ENCODE measurements around the gene EXOC3L1. TPM values are rescaled to one million over a fixed set of nuclear protein-coding genes. Genes with fewer than 3 reads are reported as not detected.

Gene EXOC3L1
- polyA plus RNA-seq, 2 of the 4 experiments (the other 2 are of a cell fraction), result 0.06 TPM; not detected in 1

DNA sequence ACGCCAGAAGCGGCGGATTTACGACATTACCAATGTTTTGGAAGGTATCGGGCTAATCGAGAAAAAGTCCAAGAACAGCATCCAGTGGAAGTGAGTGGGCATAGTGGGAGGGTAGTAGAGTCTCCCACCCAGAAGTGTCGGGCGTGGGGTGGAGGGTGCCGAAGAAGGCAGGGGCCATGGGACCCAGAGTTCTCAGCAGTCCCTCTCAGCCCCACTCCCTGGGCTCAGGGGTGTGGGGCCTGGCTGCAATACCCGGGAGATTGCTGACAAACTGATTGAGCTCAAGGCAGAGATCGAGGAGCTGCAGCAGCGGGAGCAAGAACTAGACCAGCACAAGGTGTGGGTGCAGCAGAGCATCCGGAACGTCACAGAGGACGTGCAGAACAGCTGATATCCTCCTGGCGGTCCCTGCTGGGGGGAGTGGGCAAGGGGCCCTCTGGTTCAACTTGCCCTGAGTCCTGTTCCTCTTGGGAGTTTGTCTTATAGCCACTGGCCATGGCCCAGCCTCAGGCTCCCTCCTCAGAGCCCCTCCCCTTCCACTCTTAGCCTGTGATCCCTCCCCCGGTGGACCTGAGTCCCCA is 2.9 kb upstream of the EXOC3L1 start:
- ATAC-seq (no peak), FAIRE-seq (no peak), DNase-seq (ENCODE audit: low read depth in 1 of 2, low spot score in 1 of 2) (no peak)
- H3K4me3 ChIP-seq, result peak overlapping the region; percentile 95
- ChIA-PET POLR2A (interaction anchor here (0.8 to 1.8 kb wide), 2 partner anchors 34 to 51 kb away, joined by 3 to 6 read pairs; partner anchors contain the start of gene TMEM208), CTCF (interaction anchor here (0.6 to 10.3 kb wide), 8 partner anchors 7 to 274 kb away, joined by 3 to 105 read pairs (median 4); no protein-coding TSS in a partner anchor)
- peaks cover 19% of the 10 kb centered on the region for H3K4me1 ChIP-seq
- H3K4me2 ChIP-seq, result peak overlapping the region; percentile 82
- no peaks in the 10 kb centered on the region for H3K9me3 ChIP-seq
- peak overlapping the region; percentile 97 for H3K27ac ChIP-seq
- TF ChIP-seq PHF8 (IDR thresholded peaks at IDR 0.05; ENCODE audit: borderline replicate concordance, low read depth) (no peak), CHD2 (IDR thresholded peaks at IDR 0.05; ENCODE audit: low read length, partially characterized antibody) (no peak), RCOR1 (IDR thresholded peaks at IDR 0.05; ENCODE audit: low read depth, low read length) (no peak)
- TF ChIP-seq, protein P1, sequence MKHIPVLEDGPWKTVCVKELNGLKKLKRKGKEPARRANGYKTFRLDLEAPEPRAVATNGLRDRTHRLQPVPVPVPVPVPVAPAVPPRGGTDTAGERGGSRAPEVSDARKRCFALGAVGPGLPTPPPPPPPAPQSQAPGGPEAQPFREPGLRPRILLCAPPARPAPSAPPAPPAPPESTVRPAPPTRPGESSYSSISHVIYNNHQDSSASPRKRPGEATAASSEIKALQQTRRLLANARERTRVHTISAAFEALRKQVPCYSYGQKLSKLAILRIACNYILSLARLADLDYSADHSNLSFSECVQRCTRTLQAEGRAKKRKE (CRISPR knock-in tag; IDR thresholded peaks at IDR 0.05; ENCODE audit: low read depth), result no peak
- TF ChIP-seq, protein P2, sequence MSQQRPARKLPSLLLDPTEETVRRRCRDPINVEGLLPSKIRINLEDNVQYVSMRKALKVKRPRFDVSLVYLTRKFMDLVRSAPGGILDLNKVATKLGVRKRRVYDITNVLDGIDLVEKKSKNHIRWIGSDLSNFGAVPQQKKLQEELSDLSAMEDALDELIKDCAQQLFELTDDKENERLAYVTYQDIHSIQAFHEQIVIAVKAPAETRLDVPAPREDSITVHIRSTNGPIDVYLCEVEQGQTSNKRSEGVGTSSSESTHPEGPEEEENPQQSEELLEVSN (IDR thresholded peaks at IDR 0.05; ENCODE audit: borderline replicate concordance, low read depth), result no peak
- TF ChIP-seq, protein P3, sequence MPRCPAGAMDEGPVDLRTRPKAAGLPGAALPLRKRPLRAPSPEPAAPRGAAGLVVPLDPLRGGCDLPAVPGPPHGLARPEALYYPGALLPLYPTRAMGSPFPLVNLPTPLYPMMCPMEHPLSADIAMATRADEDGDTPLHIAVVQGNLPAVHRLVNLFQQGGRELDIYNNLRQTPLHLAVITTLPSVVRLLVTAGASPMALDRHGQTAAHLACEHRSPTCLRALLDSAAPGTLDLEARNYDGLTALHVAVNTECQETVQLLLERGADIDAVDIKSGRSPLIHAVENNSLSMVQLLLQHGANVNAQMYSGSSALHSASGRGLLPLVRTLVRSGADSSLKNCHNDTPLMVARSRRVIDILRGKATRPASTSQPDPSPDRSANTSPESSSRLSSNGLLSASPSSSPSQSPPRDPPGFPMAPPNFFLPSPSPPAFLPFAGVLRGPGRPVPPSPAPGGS (IDR thresholded peaks at IDR 0.05), result no peak
- TF ChIP-seq, protein P4, sequence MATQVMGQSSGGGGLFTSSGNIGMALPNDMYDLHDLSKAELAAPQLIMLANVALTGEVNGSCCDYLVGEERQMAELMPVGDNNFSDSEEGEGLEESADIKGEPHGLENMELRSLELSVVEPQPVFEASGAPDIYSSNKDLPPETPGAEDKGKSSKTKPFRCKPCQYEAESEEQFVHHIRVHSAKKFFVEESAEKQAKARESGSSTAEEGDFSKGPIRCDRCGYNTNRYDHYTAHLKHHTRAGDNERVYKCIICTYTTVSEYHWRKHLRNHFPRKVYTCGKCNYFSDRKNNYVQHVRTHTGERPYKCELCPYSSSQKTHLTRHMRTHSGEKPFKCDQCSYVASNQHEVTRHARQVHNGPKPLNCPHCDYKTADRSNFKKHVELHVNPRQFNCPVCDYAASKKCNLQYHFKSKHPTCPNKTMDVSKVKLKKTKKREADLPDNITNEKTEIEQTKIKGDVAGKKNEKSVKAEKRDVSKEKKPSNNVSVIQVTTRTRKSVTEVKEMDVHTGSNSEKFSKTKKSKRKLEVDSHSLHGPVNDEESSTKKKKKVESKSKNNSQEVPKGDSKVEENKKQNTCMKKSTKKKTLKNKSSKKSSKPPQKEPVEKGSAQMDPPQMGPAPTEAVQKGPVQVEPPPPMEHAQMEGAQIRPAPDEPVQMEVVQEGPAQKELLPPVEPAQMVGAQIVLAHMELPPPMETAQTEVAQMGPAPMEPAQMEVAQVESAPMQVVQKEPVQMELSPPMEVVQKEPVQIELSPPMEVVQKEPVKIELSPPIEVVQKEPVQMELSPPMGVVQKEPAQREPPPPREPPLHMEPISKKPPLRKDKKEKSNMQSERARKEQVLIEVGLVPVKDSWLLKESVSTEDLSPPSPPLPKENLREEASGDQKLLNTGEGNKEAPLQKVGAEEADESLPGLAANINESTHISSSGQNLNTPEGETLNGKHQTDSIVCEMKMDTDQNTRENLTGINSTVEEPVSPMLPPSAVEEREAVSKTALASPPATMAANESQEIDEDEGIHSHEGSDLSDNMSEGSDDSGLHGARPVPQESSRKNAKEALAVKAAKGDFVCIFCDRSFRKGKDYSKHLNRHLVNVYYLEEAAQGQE (IDR thresholded peaks at IDR 0.05), result no peak
- 10% methylated on average over 17 of the region's 17 CpGs for WGBS (ENCODE audit: missing lambda C conversion rate)

DNA sequence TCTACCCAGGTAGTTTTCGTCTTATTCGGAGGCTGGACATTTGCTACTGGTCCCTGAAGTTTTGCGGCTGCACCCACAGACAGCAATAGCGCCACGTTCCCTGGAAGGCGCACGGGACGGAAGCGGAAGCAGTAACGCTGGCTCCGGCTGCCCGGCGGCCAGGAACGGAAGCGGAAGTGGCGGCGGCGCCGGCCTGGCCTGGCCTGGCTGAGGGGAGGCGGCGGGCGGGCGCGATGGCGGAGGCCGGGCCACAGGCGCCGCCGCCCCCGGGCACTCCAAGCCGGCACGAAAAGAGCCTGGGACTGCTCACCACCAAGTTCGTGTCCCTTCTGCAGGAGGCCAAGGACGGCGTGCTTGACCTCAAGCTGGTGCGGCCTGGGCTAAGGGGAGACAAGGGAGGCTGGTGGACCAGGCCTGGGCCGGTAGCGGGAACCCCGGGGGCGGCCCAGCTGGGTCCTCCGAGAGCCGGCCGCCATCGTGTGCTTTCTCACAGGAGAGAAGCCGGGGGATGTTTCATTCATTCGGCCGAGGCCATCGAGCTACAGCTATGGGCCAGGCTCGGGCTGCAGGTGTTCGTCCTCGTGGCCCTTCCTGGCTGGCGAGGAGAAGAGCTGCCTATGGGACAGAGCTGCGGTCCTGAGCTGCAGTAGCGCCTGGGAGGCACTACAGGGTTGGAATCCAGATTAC is 2.2 kb upstream of the EXOC3L1 start, which contains the start of gene E2F4:
Gene E2F4, plus strand, starts transcription at position 161 of the 687 bp plus-strand sequence. Its CDS starts 73 bp downstream, at position 234.
- H3K9me3 ChIP-seq, result no peaks in the 10 kb centered on the region
- DNase-seq (ENCODE audit: low read depth in 1 of 2, low spot score in 1 of 2) (peak; percentile 90 to 92), ATAC-seq (peak; percentile 96 to 98), FAIRE-seq (no peak)
- peak within 1 kb of the TSS; percentile 82 for H3K4me2 ChIP-seq
- under 1% methylated on average over 42 of the region's 54 CpGs for WGBS (ENCODE audit: missing lambda C conversion rate)
- POLR2A ChIA-PET, result interaction anchor here (0.8 to 1.8 kb wide), 2 partner anchors 35 to 52 kb away, joined by 3 to 6 read pairs; partner anchors contain the start of gene TMEM208
- H3K4me3 ChIP-seq, result peak within 1 kb of the TSS; percentile 95
- peak within 1 kb of the TSS; percentile 97 for H3K27ac ChIP-seq
- peaks cover 16% of the 10 kb centered on the region for H3K4me1 ChIP-seq
- CTCF ChIA-PET, result interaction anchor here (0.6 to 10.3 kb wide), 7 partner anchors 12 to 274 kb away, joined by 3 to 105 read pairs (median 4); no protein-coding TSS in a partner anchor
- no peak for TF ChIP-seq ZNF302 (CRISPR knock-in tag; IDR thresholded peaks at IDR 0.05)
- no peak for TF ChIP-seq SMC3 (IDR thresholded peaks at IDR 0.05)
- TF ChIP-seq, protein P3 (IDR thresholded peaks at IDR 0.05), result peak; percentile 89
- no peak for TF ChIP-seq RAD21 (conservative IDR thresholded peaks at IDR 0.05 in 1 of 2, IDR thresholded peaks at IDR 0.05 in 1 of 2)
- TF ChIP-seq CBX8 (IDR thresholded peaks at IDR 0.05), result no peak
- TF ChIP-seq, protein P5, sequence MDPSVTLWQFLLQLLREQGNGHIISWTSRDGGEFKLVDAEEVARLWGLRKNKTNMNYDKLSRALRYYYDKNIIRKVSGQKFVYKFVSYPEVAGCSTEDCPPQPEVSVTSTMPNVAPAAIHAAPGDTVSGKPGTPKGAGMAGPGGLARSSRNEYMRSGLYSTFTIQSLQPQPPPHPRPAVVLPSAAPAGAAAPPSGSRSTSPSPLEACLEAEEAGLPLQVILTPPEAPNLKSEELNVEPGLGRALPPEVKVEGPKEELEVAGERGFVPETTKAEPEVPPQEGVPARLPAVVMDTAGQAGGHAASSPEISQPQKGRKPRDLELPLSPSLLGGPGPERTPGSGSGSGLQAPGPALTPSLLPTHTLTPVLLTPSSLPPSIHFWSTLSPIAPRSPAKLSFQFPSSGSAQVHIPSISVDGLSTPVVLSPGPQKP (IDR thresholded peaks at IDR 0.05; ENCODE audit: low read depth, low read length), result 0 out of 2 replicates have a peak, but pooled peaks have one; percentile 61
- TF ChIP-seq, protein P6, sequence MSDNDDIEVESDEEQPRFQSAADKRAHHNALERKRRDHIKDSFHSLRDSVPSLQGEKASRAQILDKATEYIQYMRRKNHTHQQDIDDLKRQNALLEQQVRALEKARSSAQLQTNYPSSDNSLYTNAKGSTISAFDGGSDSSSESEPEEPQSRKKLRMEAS (IDR thresholded peaks at IDR 0.05), result peak; percentile 47
- no peak for TF ChIP-seq MAZ (IDR thresholded peaks at IDR 0.05; ENCODE audit: borderline replicate concordance, low read depth, low read length)
- TF ChIP-seq FOSL2 (IDR thresholded peaks at IDR 0.05), result no peak
- 0 out of 2 replicates have a peak, but pooled peaks have one; percentile 5 for TF ChIP-seq FOSL2 (CRISPR knock-in tag; IDR thresholded peaks at IDR 0.05)
- TF ChIP-seq POLR2A (IDR thresholded peaks at IDR 0.05; ENCODE audit: low read length), result peak; percentile 71
- TF ChIP-seq, protein P4 (IDR thresholded peaks at IDR 0.05), result peak; percentile 35; the same call in 1 of the 2 replicates
- peak; percentile 70 for TF ChIP-seq MYC (IDR thresholded peaks at IDR 0.05; ENCODE audit: borderline replicate concordance, low read length)

Data from A549 (cell line).